ENCODE data around the gene NRIP2.

NRIP2 gene

DNA sequence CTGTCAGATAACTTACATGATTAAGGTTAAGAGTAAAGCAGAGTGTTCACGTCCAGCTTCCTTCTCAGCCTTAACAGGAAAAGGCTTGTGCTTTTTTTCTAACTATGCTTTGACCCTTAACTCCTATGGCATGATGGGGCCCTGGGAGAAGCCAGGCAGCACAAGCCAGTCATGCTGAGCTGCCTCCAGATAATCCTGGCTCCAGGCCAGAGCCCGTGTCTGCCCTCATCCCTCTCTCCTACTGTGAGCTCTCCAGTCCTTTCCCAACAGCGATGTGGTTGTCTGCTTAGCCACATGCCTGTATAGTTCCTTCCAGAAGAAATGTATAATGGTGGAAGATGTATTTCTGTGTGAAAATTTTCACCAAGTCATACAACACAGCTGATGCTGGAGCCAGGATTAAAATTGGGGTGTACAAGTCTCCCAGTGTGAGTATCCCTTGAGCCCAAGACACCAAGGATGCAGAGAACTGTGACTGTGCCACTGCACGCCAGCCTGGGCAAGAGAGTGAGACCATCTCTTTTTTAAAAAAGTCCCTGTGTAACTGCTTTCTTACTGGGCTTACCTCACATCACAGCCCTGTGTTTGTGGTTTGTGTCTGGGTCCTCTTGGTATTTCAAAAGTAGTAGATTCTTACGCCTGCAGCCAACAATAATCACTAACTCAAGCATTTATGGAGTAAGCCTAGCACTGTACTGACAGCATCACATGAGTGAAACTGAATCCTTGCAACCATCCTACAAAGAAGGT, 30.3 kb downstream of the NRIP2 start:
- peak; percentile 32 for DNase-seq

DNA sequence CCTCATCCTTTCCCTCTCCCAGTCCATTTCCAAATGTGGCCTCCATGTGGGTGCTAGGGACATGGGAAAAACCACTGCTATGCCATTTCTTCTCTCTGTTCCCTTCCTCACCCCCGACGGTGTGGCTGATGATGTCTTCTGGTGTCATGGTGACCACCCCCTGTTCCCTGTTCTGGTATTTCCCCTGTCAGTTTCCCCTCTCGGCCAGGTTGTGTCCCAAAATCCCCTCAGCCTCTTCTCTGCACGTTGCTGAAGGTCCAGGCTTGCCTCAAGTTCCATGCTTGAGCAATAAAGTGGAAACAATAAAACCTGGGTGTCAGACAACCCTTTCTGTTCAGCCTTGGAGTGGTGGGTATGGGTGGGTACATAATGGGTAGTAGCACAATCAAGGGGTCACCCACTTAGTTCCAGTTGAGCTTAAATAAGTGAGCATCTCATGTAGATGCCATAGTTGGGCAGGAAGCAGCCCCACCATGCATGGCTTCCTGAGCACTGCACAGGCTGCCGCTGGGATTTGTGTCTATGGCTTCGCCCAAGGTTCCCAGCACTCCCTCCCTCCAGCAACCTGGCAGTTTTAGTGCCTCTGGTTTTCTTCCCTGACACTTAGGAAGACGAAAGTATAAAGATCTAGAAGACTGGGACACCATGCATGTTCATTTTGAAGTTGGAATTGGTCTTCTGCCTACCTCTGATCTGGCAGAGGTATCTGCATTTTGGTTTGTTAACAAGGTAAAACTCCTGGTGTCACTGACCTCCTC, 31.0 kb downstream of the NRIP2 start:
- DNase-seq = no peak

- DNase-seq = no peak
Observed at GRCh38 chr12:2801044-2801783, 33.6 kb downstream of the NRIP2 start.

GRCh38 chr12:2800046-2800570, 34.7 kb downstream of the NRIP2 start:
- no peak for DNase-seq

- DNase-seq = no peak
Observed at GRCh38 chr12:2797721-2798418, 37.0 kb downstream of the NRIP2 start.

- no peak for DNase-seq
Observed at GRCh38 chr12:2796187-2796666, 38.6 kb downstream of the NRIP2 start.

GRCh38 chr12:2795291-2796186, 39.3 kb downstream of the NRIP2 start:
- DNase-seq = peak; percentile 20

DNA sequence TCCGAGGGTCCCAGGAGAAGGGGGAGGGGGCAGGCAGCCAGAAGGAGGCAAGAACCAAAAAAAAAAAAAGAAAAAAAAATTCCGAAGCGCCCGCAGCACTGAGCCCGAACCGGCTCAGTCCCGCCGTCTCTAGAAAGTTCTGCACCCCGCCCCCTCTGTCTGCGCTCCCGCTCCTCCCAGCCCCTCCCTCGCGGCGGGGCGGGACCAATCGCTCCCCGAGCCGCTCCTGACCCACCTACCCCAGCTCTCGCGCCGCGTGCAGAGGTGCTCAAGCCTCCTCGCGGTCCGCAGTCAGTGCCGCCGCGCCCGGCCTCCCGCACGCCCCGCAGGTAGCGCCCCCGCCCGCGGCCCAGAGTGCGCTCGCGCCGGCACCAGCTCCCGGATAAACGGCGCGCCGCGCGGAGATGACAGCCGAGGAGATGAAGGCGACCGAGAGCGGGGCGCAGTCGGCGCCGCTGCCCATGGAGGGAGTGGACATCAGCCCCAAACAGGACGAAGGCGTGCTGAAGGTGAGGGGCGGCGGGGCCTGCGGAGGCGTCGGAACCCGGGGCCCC, 40.0 kb downstream of the NRIP2 start, which contains the start of gene FKBP4:
FKBP4 (plus strand) TSS at position 235 of the 554 bp plus-strand sequence; CDS start at position 405, 170 bp downstream.
- DNase-seq = peak; percentile 54

- no peak for DNase-seq
Observed at GRCh38 chr12:2794191-2794735, 40.6 kb downstream of the NRIP2 start.

DNA sequence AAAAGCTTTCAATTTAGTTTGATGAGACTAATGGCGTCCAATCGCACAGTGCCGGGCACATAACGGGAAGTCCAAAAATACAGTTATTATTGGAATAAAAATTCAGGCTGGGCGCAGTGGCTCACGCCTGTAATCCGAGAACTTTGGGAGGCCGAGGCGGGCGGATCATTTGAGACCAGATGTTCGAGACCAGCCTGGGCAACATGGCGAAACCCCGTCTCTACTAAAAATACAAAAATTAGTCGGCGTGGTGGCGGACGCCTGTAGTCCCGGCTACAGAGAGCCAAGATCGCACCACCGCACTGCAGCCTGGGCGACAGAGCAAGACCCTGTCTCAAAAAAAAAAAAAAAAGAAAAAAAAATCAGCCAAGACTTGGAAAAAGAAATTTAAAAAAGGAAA, 41.3 kb downstream of the NRIP2 start:
- no peak for DNase-seq

DNA sequence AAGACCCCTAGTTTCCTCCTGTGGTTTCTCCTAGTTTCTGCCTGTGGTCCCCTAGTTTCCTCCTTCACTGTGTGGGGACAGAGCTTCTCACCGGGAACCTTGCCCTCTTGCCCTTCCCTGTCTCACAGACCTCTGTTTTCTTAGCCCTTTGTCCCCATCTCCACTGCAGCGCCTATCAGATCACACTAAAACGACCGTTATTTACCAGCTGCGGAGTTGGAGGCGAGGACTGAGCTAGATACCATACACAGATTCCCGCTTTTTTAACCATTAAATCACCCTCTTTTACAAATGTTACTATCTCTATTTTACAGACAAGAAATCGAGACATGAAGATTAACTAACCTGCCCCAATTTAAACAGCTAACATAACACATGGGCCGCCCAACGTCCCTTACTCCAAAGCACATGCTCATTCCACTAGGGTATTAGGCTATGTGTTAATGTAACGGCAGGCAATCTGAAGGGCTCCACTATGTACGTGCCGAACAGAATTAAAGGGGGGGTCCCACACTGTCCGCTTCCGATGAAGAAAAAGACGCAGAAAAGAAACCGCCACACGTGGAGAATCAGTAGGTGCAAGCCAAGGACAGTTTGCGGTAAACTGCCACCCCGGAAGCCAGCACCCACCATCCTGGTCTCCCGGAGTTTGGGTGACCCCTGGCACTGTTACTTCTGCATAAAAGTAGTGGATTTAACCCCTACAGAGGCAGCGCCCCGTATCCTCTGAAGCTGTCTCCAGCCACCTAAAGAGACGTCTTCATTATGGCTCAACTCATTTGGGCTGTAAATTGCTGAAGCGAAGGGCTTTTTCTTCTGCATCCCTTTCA, 41.9 kb downstream of the NRIP2 start:
- no peak for DNase-seq

GRCh38 chr12:2791089-2791488, 43.7 kb downstream of the NRIP2 start:
- no peak for DNase-seq

DNA sequence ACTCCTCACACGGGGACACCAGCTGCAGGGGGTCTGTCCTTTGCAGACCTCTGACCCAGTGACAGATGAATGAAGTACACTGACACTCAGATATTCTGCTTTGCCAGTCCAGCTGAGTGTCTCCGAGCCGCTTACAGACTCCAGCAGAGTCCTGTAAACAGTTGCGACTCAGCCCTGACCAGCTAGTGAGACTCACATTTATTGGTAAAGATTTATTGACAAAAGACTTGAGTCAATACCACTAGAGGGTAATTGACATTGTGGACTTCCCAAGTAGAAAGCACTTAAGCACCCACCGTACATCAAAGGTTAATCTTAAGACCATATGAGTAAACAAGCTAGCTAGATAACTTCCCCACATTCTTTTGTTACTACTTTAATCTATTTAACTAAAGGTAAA, 49.8 kb downstream of the NRIP2 start:
- DNase-seq = no peak

- peak; percentile 48 for DNase-seq
Observed at GRCh38 chr12:2783936-2784600, 50.8 kb downstream of the NRIP2 start.

- no peak for DNase-seq
Observed at GRCh38 chr12:2779281-2779680, 55.6 kb downstream of the NRIP2 start.

GRCh38 chr12:2776129-2776806, 58.6 kb downstream of the NRIP2 start:
- DNase-seq = no peak

- DNase-seq = no peak
Observed at GRCh38 chr12:2775431-2775830, 59.4 kb downstream of the NRIP2 start.
